NCI-H345 treated with DMSO at 0.1 percent for 48 hours (cell line): Measurements from ENCODE around the gene TNFRSF13B.
"Not testable (repeated sequence)": the region's sequence is repeated elsewhere in the genome, so short reads cannot be mapped to it uniquely, and the experiment has no call there.

ENCODE experiments used
- DNase-seq: peaks from one replicate; lab custom pipeline; 2025; ENCODE audit not compliant: unreplicated experiment; lab: John Stamatoyannopoulos, UW

TNFRSF13B gene

DNA sequence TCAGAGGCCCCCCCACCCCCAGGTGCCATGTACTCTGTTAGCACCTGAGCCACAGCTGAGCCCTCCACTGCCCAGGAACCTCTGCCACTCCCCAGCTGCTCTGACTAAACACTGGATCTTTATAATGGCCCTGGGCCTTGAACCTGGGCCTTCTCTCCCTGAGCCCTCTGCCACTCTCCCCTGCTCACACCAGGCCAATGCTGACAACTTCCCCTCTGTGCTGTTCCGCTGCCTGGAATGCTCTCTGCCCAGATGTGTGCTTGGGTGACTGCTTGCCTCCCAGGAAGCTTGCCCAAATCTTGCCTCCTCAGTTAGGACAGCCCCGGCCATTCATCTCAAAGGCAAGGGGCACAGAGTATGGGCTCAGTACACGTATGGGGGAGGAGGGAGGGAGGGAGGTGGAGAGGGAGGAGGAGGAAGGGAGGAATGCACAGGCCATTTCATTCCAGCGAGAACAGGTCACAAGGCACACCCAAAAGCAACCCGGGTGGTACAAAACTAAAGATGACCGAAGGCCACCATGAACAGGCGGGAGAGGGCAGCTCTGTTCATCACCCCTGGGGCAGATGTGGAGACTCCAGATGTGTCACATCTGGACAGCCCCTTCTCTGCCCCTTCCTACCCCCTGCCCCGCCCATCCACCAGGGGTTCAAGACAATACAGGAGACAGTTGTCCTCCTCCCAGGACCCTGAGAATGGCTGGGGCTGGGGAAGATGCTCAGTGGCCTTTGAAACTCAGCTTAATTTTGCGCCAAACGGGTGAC is 15.3 kb upstream of the TNFRSF13B start:
- DNase-seq = no peak

DNA sequence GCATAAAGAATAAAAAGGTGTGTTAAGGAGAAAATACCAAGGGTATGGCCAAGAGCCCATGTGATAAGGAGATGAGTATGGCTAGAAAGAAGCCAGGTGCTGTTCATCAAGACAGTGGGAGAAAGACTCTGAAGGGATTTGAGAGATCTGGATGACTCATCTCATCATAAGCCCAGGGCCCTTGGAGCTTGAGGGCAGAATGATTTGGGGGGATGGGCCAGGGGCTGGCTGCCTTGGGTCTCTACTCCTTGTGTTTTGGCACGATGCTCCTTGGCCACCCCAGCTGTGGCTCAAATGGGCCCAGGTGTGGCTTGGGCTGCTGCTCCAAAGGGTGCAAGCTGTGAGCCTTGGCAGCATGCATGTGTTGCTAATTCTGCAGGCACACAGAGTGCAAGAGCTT is 14.5 kb upstream of the TNFRSF13B start:
- DNase-seq = no peak

- DNase-seq = no peak
These were observed 10.0 kb upstream of the TNFRSF13B start for GRCh38 chr17:16981928-16982327.

DNA sequence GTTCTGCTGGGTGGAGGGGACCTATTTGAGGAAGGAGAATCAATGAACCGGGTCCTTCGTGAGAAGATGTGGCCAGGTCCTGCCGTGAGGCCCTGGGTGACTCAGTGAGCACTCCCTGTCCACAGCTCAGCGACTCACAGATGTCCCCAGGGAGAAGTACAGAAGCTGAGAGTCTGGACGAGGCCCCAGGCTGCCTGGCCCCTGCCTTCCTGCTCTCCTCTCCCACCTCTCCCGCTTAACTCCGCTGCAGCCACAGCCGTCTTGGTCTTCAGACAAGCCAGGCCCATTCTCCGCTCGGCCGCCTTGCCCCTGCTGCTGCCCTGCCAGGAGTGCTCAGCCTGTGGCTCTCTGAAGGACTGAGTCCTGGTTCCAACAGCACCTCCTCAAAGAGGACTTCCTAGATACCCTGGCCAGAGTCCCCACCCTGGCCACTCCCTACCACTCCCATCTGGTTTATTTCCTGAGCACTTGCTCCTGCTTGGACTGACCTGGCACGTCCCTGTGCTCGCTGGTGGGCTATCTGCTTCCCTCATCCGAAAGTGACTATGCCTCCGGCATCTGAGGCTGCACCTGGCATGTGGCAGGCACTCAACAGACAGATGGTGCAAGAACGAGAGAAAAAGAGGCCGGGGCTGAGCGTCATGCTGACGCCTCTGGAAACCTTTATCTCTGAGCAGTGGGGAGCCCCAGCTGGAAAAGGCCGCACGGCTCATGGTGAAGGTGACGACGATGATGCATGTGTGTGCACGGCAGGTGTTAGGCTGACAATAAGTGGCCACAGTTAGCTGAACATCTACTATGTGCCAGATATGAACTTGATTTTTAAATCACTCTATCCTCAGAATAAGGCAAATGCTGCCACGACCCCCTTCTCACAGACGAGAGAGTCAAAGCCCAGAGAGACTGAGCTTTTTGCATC is 9.2 kb upstream of the TNFRSF13B start:
- DNase-seq = peak; percentile 63

DNA sequence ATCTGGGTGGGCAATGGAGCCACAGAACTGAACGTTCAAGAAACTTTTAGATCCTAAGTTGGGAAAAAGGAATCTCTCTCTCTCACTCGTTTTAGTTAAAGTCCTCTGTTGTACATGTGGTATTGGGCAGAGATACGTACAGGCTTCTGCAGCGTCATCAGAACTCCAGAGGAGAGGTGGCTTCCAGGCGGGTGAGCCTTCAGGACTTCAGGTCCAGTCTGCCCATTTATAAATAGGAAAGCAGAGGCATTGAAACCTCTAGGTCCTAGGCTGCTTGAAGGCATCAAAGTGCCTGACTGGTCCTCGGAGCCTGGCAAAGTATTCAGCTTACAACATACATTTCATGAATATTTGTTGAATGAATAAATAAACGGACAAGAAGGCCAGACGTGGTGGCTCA is 8.1 kb upstream of the TNFRSF13B start:
- no peak for DNase-seq

DNA sequence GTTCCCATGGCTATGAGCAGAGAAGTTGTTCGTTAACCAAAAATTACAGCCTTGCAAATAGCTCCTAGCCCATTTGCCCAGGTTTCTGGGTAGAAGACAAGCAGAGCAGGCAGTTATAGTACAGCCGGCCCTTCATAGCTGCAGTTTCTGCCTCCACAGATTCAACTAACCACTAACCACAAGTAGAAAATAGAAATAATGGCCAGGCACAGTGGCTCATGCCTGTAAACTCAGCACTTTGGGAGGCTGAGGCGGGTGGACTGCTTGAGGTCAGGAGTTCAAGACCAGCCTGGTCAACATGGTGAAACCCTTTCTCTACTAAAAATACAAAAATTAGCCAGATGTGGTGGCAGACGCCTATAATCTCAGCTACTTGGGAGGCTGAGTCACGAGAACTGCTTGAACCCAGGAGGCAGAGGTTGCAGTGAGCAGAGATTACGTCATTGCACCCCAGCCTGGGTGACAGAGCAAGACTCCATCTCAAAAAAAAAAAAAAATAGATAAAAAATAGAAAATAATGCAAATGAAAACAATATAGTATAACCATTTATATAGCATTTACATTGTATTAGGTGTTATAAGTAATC is 7.4 kb upstream of the TNFRSF13B start:
- not testable (repeated sequence) for DNase-seq

DNA sequence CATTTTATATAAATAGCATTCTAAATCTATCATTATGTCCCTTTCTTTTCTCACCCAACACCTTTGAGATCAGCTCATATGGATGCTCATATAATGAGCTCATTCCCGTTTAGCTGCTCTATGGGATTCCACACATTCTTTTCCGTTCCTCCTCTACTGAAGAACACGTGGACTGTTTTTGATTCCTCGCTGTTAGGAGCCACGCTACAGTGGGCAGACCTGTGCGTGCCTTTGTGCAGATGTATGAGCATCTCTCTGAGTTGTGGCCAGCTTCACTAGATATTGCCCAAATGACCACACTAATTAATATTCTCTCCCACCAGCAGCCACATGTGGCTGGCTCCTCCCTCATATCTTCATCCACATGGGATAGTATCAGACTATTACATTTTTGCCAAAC is 6.0 kb upstream of the TNFRSF13B start:
- no peak for DNase-seq

GRCh38 chr17:16976725-16977550 is 5.0 kb upstream of the TNFRSF13B start:
- DNase-seq = no peak

DNA sequence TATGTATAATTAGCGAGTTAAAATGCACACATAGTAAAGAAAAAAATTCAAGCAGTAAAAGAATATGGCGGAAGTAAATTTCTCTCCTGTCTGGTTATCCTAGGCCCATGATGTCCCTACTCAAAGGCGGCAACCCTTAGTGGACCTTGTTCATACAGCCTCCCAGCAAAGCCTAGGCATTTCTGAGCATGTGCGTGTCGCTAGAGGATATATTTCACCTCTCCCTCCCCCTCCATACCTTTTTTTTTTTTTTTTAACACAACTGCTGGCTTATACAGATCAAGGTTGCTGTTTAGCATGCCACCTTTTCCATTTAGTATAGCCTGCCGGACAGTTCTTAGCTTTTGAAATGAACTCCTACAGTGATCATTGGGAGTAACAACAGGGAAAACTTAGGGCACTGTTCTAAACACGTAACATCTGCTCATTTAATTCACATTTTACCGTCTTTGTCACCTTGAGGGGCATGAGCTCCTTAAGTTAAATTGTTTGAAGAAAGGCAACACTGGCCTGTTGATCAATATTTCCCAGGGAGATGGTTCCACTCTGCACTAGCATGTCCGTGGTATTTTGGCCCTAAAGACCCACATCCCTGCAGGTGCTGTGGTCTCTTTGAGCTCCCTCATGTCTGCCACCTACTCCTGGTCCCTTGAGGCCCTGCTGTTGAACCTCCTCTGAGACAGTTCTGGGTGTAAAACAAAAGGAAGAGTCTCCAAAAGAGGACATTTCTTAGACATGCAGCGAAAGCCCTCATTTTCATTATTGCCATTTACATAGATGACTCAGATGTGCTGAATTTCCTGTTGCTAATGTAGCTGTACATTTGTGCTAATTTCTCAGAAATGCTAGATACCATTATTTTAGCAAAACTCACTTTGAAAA is 4.1 kb upstream of the TNFRSF13B start:
- DNase-seq = no peak

- DNase-seq = no peak
These were observed 3.3 kb upstream of the TNFRSF13B start for GRCh38 chr17:16975277-16975651.

- DNase-seq = peak; percentile 6
These were observed 2.8 kb upstream of the TNFRSF13B start for GRCh38 chr17:16974569-16975276.

GRCh38 chr17:16973760-16974540 is 2.0 kb upstream of the TNFRSF13B start:
- no peak for DNase-seq

- DNase-seq = not testable (repeated sequence)
These were observed 1.1 kb upstream of the TNFRSF13B start for GRCh38 chr17:16973043-16973442.

DNA sequence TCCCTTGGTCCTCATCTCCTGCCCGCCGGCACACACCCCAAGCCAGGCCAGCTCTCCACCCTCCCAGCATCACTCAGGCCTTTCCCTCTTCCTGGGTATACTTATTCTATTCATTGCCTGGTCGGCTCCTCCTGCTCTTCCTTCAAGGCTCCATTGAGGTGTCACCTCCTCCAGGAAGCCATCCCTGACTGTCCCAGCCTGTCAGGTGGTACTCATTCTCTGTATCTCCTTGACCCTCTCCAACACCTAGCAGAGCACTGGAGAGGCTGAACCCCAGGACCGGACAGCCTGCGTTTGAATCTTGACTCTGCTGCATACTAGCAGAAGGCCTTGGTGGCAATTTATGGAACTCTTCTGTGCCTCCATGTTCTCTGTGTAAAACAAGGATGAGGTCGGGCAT is 428 bp upstream of the TNFRSF13B start:
- no peak for DNase-seq

GRCh38 chr17:16969931-16970906 is 1.7 kb downstream of the TNFRSF13B start:
- DNase-seq = no peak

- no peak for DNase-seq
These were observed 3.1 kb downstream of the TNFRSF13B start for GRCh38 chr17:16968786-16969185.

DNA sequence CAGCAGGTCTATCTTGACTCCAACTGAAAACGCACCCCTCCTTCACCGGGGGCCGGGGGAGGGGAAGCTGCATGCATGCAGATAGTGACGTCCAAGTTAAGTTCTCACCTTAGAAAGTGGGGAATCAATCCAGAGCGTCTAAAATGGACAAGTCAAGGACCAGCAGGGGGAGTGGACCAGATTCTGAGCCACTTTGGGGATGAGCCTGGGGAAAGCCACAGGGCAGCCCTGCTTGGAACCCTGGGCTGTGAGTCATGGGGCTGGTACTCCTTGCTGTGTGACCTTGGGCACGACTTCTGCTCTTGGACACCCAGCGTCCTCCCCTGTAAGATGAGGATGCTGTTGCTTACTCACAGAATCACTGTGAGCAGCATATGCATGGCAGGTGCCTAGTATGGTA is 9.1 kb downstream of the TNFRSF13B start:
- DNase-seq = no peak
